ENCODE measurements around the gene CARS2. TPM values are rescaled to one million over a fixed set of nuclear protein-coding genes. Genes with fewer than 3 reads are reported as not detected.
"Not testable (repeated sequence)": the region's sequence is repeated elsewhere in the genome, so short reads cannot be mapped to it uniquely, and the experiment has no call there.

The CARS2 gene
- total RNA-seq, 1 experiment from 2014 or later: 70.9 TPM

- Histone ChIP-seq H3K9ac (ENCODE audit: low read length) (no peak overlapping the region), H3K27me3 (ENCODE audit: low read length) (no peaks in the 10 kb centered on the region), H3K36me3 (ENCODE audit: low read depth, low read length) (peaks cover 15% of the 10 kb centered on the region), H3K4me1 (ENCODE audit: insufficient read depth, low read length) (no peaks in the 10 kb centered on the region), H2AFZ (ENCODE audit: low read length) (no peak overlapping the region), H3K4me2 (ENCODE audit: low read length) (no peak overlapping the region), H3F3A (ENCODE audit: low read length, unreplicated experiment) (no peaks in the 10 kb centered on the region), H3K4me3 (ENCODE audit: low read length) (no peak overlapping the region), H3K27ac (ENCODE audit: low read length) (no peak overlapping the region), H4K20me1 (ENCODE audit: low read length) (no peaks in the 10 kb centered on the region), H3K9me3 (ENCODE audit: low read length) (no peaks in the 10 kb centered on the region), H3K9me2 (replicated peaks; ENCODE audit: low read length) (no peaks in the 10 kb centered on the region), H3K79me2 (ENCODE audit: low read length) (no peaks in the 10 kb centered on the region)
- no TSS peak for BruUV-seq (replicated peaks)
- CTCF ChIA-PET: no interaction called here
- POLR2A ChIA-PET (ENCODE audit: unreplicated experiment): no interaction called here
- TF ChIP-seq CTCF (conservative IDR thresholded peaks at IDR 0.05; ENCODE audit: low read depth, low read length) (no peak), EZH2phosphoT487 (IDR thresholded peaks at IDR 0.05; ENCODE audit: borderline replicate concordance, low read length) (no peak), EZH2 (IDR thresholded peaks at IDR 0.05; ENCODE audit: low read length, unreplicated experiment) (no peak)
- no peak for DNase-seq
- intact Hi-C loops (cut with micrococcal nuclease): no loop called here
- no peak for ATAC-seq
These were observed 28.0 kb downstream of the CARS2 start for GRCh38 chr13:110677731-110678545.

GRCh38 chr13:110676595-110677587 is 29.0 kb downstream of the CARS2 start:
- Histone ChIP-seq H3K9me3 (ENCODE audit: low read length) (no peaks in the 10 kb centered on the region), H3K9me2 (replicated peaks; ENCODE audit: low read length) (no peaks in the 10 kb centered on the region), H3K27ac (ENCODE audit: low read length) (no peak overlapping the region), H3K79me2 (ENCODE audit: low read length) (no peaks in the 10 kb centered on the region), H3F3A (ENCODE audit: low read length, unreplicated experiment) (no peaks in the 10 kb centered on the region), H4K20me1 (ENCODE audit: low read length) (no peaks in the 10 kb centered on the region), H3K4me3 (ENCODE audit: low read length) (no peak overlapping the region), H3K4me2 (ENCODE audit: low read length) (no peak overlapping the region), H3K9ac (ENCODE audit: low read length) (no peak overlapping the region), H3K4me1 (ENCODE audit: insufficient read depth, low read length) (no peaks in the 10 kb centered on the region), H2AFZ (ENCODE audit: low read length) (no peak overlapping the region), H3K27me3 (ENCODE audit: low read length) (no peaks in the 10 kb centered on the region), H3K36me3 (ENCODE audit: low read depth, low read length) (peaks cover 6% of the 10 kb centered on the region)
- TF ChIP-seq EZH2 (IDR thresholded peaks at IDR 0.05; ENCODE audit: low read length, unreplicated experiment) (no peak), EZH2phosphoT487 (IDR thresholded peaks at IDR 0.05; ENCODE audit: borderline replicate concordance, low read length) (no peak)
- no TSS peak for BruUV-seq (replicated peaks)
- DNase-seq (no peak), ATAC-seq (no peak)
- ChIA-PET CTCF (no interaction called here), POLR2A (ENCODE audit: unreplicated experiment) (no interaction called here)
- intact Hi-C loops (cut with micrococcal nuclease): no loop called here

- H3K9ac ChIP-seq (ENCODE audit: low read length); CTCF ChIA-PET; ATAC-seq; H2AFZ ChIP-seq (ENCODE audit: low read length); POLR2A ChIA-PET (ENCODE audit: unreplicated experiment); DNase-seq; H3K4me1 ChIP-seq (ENCODE audit: insufficient read depth, low read length); intact Hi-C loops (cut with micrococcal nuclease); H3K9me2 ChIP-seq (replicated peaks; ENCODE audit: low read length); H3K4me2 ChIP-seq (ENCODE audit: low read length); H3K27me3 ChIP-seq (ENCODE audit: low read length); BruUV-seq (replicated peaks); H4K20me1 ChIP-seq (ENCODE audit: low read length); H3K9me3 ChIP-seq (ENCODE audit: low read length); H3F3A ChIP-seq (ENCODE audit: low read length, unreplicated experiment); H3K27ac ChIP-seq (ENCODE audit: low read length); H3K4me3 ChIP-seq (ENCODE audit: low read length); H3K79me2 ChIP-seq (ENCODE audit: low read length): not testable (repeated sequence)
- H3K36me3 ChIP-seq (ENCODE audit: low read depth, low read length): peaks cover 11% of the 10 kb centered on the region
These were observed 36.1 kb downstream of the CARS2 start for GRCh38 chr13:110669814-110670213.
